ENCODE data around the gene IARS1.

IARS1 gene

DNA sequence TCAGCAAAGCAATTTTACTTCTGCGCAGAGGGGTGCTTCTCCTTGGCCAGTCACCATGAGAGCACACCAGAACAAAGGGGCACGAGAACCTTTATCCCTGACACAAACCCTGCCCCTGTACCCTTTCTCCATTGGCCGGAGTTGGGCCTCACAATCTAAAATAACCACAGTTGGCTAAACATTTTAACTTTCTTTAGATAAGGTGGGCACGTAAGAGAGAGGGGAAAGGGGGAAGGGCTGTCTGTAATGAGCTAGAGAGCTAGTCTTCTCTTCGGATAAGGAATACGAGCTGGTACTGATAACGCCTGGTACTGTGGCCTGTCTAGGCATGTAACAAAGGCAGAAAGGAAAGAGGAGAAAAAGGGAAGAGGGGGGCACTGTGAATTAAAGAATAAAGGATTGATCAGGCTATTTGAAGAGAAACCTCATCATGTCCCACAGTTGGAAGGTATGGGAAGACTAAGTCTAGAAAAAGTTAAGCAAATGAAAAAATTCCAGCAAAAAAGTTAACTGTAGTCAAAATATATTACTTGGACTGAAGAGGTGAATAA, 1.8 kb upstream of the IARS1 start:
- DNase-seq = no peak

- DNase-seq = no peak
Measured at GRCh38 chr9:92294297-92294676, 790 bp upstream of the IARS1 start.

DNA sequence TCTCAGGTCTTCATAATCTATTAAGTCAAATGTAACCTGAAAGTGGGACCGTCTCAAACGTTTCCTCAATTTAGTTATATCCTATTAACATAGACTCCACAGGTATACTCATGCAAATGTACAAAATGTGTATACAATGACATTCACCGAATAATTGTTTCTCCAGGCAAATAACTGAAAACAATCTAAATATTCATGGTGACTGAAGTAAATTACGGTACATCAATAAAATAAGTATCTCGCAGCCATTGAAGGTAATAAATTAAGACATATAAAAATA, 482 bp downstream of the IARS1 start:
- DNase-seq = no peak

- DNase-seq = no peak
Measured at GRCh38 chr9:92292338-92293074, 991 bp downstream of the IARS1 start.

- no peak for DNase-seq
Measured at GRCh38 chr9:92291577-92291976, 1.9 kb downstream of the IARS1 start.

GRCh38 chr9:92290785-92291429, 2.6 kb downstream of the IARS1 start:
- DNase-seq = no peak

GRCh38 chr9:92289708-92290390, 3.6 kb downstream of the IARS1 start:
- DNase-seq = no peak

GRCh38 chr9:92279302-92279701, 14.2 kb downstream of the IARS1 start:
- DNase-seq = no peak

- DNase-seq = peak; percentile 33
Measured at GRCh38 chr9:92278110-92278509, 15.4 kb downstream of the IARS1 start.

DNA sequence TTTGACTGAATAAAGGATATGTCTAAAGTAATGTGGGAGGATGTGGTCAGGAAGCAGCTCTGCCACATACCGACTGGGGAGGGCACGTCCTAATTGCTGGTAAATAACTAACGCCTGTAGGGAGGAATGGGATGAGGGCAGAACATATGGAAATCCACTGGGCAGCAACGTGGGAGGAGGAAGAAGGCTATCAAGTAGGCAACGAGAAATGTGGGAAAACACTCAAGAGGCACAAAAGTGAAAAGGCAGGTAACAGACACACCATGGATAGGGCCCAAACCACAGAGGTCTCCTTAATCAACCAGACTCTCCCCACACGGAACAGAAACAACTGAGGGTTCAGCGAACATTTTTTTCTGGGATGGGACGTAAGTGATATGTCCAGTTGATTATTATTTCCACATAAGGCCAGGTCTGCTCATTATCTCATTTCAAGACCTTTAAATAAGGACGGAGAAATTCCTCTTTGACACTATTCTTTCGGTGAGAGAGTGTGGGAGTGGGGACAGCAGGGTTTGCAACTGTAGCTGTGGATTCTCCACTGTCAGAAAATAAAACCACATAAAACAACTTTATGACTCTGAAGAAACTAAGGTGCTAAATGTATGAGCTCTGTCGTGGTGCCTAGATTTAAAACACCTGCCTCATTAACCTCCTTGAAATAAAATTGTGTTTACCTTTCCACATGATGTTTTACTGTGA, 17.0 kb downstream of the IARS1 start:
- no peak for DNase-seq

DNA sequence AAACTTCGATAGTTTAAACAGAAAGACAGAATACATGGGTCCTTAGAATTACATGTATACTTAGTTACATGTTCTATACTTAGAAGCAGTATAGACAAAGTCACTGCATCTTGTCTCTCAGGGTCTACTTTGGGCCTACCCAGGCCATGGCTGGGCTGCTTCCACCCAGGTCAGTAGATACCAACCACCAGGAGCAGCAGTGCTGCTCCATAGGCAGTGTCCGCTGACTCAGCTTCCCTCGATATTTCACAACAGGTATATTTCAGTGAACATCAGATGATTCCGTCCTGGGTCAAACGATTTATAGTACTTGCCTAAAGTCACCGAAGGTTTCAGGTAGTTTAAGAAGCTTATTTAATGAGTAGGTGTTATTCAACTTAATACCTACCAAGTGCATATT, 18.0 kb downstream of the IARS1 start:
- no peak for DNase-seq

DNA sequence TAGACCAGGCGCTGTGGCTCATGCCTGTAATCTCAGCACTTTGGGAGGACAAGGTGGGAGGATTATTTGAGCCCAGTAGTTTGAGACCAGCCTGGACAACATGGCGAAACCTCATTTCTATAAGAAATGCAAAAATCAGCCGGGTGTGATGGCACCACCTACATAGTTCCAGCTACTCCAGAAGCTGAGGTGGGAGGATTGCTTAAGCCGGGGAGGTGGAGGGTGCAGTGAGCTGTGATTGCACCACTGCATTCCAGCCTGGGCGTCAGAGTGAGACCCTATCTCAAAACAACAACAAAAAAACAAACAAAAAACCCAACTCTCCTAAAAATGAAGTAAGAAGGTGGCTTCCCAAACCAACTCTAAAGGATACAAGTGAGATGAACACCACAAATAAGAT, 23.0 kb downstream of the IARS1 start:
- no peak for DNase-seq

GRCh38 chr9:92266486-92266885, 27.0 kb downstream of the IARS1 start:
- no peak for DNase-seq

DNA sequence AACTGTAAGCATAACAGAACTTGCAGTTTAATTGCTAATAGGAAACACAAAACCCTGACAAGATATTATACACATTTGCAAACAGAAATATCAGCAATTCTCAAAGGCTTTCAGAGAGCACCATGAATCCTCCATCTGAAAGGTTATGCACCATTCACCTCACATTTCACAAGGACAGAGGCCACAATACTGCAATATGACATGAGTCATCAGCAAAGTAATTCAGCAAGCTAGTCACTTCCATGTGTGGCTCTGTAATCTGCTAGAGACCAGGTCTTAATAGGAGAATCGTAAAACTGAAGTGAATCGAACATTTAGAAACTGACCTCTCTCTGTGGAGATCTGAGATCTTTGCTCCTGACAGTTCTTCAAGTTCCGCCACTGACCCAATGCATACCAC, 28.3 kb downstream of the IARS1 start:
- no peak for DNase-seq

DNA sequence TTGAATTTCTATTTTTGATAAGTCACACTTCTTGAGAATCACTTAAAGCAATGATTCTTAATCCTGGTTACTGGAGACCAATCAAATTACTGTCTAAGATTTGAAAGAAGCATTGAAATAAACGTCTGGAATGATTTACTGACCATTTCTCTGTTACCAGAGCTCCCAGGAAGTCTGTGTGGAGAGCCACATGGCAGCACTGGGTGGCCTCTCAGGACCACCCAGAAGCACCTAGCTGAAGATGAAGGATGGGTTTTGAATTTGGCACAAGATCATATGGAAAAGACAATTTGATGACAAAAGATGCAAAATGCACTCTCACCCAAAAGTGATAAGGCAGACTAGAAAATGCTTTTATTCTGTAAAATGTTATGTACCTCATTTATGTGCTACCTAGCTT, 30.4 kb downstream of the IARS1 start:
- no peak for DNase-seq

- DNase-seq = no peak
Measured at GRCh38 chr9:92257327-92257726, 36.2 kb downstream of the IARS1 start.

DNA sequence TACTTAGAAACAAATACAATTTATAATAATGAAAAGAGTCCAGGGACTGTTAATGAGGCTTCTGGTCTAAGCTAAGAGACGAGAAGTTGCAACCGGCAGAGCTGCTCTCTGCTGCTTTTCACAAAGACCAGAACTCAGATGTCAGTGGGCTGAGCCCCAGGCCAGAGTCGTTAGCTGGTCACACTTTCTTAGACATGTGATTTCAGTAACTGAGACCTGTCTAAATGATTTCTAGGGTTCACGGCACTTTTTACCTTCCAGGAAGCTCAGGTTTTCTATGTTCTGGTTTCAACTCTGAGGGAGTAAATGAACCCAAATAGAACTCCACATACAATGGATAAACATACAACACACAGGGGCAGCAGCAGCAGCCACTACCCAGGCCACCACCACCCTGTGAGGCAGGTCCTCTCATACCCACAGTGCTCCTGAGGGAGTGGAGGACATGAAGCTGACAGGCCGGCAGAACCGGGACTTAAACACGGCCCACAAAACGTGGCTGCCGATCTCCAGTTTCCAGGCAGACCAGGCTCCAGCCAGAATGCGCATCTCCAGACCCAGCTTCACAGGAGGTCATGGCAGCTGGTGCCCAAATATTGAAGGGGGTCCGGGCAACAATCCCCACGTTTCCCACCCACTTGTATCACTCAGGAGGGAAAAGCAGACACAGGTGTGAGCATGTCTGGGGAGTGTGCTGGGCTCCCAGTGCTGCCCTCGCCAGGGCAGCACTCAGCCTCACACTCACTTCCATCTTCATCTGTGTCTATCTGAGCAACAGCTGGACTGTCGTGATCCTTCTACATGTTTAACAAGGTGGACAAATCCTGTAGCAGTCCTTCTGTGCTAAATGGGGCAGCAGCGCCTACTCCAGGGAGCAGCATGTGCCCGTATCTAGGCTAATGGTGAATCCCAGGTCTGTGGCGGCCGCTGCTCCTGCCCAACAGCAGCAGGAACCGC, 38.8 kb downstream of the IARS1 start:
- DNase-seq = no peak

GRCh38 chr9:92253656-92254055, 39.8 kb downstream of the IARS1 start:
- DNase-seq = no peak

GRCh38 chr9:92247981-92248380, 45.5 kb downstream of the IARS1 start:
- DNase-seq = no peak

DNA sequence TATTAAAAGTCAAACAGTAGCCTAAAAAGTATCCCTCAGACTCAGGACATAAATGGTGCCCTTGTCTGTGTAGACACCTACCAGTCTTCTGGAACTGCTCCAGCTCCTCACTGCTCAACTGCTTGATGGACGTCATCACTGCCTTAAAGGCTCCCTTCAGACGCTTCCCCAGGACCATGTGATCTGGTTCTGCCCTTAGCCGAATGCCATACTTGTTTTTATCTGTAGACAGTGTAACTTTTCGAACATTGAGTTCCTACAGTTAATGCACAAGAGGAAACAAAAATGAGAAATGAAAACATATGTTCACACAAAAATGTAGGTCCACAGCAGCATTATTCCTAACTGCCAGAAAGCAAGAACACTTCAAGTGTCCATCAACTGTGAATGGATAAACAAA, 46.2 kb downstream of the IARS1 start:
- DNase-seq = no peak

DNA sequence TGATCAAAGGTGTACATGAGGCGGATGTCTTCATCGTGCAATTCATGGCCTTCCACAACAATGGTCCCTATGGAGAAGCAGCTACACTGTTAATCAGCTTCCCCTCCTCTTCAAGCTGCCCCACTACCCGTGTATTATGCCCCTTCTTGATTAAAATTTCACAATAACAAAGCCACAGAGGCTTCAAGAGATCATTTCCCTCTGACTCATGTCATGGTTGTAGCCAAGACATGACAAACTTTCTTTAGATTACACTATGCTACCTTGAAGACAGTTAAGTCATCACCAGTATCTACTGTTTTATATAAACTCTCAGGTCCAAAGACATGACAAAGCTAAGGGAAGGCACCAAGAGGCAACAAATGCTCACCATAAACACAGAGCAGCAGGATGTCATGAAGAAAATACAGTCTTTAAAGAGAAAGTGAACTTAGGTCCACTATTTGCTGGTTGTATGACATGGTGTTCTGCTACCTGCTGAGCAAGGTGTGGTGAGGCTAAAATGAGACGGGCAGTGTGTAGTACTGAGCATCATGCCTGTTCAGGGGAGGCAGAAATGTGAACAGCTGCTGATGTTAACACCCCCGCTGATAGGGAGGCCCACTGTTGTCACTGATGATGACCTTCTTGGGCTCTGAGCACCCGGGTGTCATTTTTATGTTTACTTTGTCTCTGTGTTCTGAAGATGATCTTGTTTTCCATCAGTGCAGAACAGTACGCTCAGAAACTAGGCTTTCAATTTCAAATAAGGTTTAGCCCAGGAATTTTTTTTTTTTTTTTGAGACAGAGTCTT, 48.3 kb downstream of the IARS1 start:
- peak; percentile 12 for DNase-seq

Measured in amniotic stem cell (primary cell).